GM19240 (cell line): Measurements from ENCODE around the gene HTRA3.

Experiments
- DNase-seq: peaks from one replicate; pipeline ENCODE4 v3.0.0; 2011; ENCODE audit warnings: low spot score; ENCODE audit not compliant: insufficient read length

Gene HTRA3

DNA sequence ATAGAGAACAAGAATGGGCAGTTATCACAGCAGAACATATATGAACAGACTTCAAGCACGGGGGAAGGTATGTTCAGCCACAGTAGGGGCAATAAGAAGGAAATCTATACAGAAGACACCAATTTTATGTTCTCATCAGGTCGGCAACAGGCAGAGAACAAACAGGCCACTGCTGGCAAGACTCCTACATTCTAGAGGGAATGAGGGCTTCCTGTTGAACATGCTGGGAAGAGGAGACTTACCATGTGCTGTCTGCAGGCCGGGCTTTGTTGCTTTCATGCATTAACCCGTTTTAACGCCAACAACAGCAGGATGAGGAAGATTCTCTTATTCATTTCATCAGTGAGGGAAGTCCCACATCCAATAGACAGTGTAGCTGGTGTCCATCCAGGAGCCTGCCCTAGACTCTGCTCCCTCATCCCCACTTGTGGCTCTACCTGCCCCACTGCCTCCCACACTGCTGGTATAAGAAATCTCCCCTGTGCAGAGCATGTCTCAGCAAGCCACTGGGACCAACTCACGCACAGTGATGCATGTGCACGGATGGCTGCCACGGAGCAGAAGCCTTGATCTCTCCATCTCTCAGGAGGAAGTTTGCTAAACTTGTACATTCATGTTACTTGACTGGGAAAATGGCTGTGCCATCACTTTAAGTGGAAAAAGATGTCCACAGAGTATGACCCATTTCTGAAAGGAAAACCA is 86.5 kb downstream of the HTRA3 start:
- DNase-seq: no peak
